Measurements from ENCODE around the gene FAM9C.
"Not testable (repeated sequence)": the region's sequence is repeated elsewhere in the genome, so short reads cannot be mapped to it uniquely, and the experiment has no call there.

FAM9C gene

DNA sequence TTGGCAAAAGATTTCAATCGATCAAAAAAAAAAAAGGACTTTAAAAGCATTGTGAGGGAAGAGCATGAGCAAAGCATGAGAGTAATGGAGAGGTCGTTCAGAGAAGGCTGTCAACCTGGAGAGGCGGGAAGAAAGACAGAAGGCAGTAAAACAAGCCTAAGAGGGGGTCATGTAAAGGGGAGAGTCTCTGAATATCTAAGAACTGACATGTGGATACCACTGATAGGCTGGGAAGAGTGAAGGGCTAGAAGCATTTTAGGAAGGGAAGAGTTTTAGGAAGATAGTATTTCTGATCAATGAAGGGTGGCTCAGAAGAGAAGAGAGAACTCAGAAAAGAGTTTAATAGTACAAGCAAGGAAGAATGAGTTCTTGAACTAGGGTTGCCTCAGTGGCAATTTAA, 7.5 kb downstream of the FAM9C start:
- no peak for DNase-seq

GRCh38 chrX:13033193-13033592, 11.2 kb downstream of the FAM9C start:
- DNase-seq = no peak

DNA sequence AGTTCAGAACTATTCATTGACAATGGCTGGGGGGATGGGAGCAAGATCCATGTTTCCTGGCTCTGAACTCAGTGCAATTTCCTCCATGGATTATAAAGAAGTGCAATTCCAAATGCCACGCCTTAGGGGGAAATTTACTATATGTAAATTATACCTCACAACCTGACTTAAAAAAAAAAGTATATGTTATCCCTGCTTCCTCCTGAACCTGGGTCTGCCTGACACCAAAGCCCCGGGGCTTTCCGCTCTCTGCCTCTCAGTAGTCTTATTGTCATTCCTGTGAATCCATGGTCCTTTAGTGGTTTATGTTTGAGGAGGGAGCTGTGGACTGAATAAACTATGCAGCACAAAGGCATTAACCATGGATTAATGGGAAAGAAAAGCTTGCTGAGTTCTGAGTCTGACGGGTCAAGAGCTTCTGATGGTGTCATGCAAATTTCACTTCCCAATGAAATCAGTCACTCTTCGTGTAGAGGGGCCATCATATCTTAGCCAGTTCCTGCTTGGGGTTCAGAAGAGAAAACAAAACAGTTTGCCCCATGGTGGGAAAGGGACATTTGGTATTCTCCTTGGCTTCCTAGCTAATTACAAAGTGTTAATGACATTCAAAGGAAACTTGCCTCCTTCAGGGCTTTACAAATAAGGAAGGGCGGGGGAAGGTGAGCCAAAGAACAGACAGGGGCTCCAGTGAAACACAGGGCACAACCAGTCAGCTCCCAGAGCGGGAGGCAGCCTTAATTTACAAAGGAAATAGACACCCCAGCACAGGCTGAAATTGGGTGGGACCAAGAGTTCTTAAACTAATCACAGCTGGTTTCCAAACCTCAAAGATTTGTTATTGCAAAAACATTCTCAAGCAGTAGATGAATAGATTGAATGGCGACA, 14.3 kb downstream of the FAM9C start:
- DNase-seq = no peak

DNA sequence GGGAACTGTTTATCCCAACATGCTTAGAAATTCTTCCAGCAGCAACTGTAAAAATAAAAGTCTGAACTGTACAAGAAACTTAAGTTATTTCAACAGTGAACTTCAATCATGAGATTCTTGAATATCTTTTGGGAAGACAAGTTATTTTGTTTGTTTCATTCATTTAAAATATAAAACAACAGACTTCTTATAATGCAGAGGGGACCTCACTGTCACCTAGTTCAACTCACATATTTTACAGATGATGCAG, 14.9 kb downstream of the FAM9C start:
- no peak for DNase-seq

- no peak for DNase-seq
These were observed 15.4 kb downstream of the FAM9C start for GRCh38 chrX:13028871-13029636.

GRCh38 chrX:13026877-13027652, 17.4 kb downstream of the FAM9C start:
- DNase-seq = no peak

- DNase-seq = no peak
These were observed 19.4 kb downstream of the FAM9C start for GRCh38 chrX:13024986-13025385.

GRCh38 chrX:13023979-13024378, 20.4 kb downstream of the FAM9C start:
- no peak for DNase-seq

GRCh38 chrX:13023567-13023966, 20.9 kb downstream of the FAM9C start:
- no peak for DNase-seq

DNA sequence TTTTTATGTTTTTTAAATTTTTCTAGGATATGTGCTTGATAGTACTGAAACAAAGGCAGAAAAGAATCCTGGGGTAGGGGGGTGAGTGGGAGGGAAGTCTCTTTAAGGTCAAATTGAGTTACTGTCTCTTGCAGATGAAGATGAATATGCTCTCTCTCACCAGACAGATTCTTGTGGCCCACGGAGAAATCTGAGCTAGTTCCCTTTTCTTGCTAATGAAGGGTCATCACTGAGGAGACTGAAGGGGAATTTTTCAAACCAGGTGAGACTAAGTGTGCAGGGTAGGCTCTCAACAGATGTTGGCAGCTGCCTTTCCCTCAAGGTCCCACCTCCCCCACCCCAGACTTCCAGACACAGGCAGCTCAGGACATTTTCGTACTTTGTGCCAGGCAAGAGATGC, 21.5 kb downstream of the FAM9C start:
- DNase-seq = no peak

GRCh38 chrX:13016731-13017130, 27.7 kb downstream of the FAM9C start:
- DNase-seq = not testable (repeated sequence)

GRCh38 chrX:13015536-13016236, 28.7 kb downstream of the FAM9C start:
- DNase-seq = no peak

GRCh38 chrX:13014111-13015096, 30.0 kb downstream of the FAM9C start:
- DNase-seq = no peak

DNA sequence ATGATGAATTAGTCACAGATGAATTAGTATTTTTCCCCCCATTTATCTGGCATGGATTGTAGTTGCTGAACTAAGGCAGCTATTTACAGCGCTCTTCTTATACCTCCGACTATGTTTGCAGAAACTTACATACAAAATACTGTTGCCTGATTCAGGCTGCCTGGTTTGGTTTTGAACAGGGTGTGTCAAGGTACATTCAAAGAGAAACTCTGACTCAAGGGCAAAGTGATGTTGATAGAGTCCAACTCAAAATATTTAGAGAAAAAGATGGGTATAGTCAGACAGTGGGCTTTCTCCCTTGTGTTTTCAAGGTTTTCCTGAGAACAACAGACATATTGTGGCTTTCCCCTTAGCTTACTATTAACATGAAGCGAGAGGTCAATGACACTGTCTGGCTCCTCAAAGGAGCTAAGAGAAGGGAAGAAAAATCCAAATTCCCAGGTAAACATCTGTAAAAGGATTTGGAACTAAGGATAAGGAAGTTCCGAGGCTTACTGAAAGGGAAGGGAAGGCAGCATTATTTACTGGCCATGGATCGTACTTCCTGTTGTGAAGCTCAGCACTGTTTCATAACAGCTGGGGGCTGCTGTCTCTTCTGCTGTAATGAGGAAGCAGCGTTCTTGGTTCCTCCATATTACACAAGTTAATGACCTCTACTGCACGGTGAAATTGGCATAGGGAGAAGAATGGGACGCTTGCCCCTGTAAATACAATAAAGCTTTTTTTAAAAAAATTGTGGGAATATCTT, 30.9 kb downstream of the FAM9C start:
- DNase-seq = no peak

GRCh38 chrX:13010546-13010945, 33.9 kb downstream of the FAM9C start:
- no peak for DNase-seq

DNA sequence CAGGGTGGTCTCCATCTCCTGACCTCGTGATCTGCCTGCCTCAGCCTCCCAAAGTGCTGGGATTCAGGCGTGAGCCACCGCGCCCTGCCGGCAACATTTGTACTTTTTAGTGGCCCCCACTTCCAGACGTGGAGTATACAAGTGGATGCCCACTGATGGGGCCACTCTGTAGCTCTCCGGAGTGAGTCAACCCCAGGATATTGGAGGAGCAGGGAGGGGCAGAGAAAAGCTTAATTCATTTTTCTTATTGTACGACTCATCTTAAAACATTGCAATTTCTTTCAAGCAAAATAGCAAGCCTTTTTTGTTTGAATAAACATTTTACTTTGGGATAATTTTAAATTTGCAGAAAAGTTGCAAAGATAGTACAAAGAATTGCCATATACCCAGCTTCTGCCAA, 34.6 kb downstream of the FAM9C start:
- no peak for DNase-seq

GRCh38 chrX:13009273-13009672, 35.1 kb downstream of the FAM9C start:
- DNase-seq = no peak

DNA sequence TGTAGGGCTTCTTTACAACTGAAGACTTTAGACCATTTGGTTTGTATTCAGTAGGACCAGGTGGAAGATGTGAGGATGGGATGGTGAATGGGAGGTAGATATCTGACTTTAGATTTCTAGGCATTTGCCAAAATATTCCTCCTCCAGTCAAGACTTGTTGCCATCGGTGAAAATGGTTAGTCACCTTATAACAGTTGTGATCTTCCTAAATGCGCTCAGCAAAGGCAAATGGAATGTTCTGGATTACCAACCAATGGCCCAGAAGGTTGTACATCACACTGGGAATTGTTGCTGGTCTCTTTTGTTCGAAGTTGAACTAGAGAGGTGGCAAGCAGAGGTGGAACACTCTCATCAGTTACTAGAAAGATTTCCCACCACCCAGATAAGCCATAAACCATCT, 35.6 kb downstream of the FAM9C start:
- DNase-seq = no peak

- no peak for DNase-seq
These were observed 36.3 kb downstream of the FAM9C start for GRCh38 chrX:13008189-13008533.

DNA sequence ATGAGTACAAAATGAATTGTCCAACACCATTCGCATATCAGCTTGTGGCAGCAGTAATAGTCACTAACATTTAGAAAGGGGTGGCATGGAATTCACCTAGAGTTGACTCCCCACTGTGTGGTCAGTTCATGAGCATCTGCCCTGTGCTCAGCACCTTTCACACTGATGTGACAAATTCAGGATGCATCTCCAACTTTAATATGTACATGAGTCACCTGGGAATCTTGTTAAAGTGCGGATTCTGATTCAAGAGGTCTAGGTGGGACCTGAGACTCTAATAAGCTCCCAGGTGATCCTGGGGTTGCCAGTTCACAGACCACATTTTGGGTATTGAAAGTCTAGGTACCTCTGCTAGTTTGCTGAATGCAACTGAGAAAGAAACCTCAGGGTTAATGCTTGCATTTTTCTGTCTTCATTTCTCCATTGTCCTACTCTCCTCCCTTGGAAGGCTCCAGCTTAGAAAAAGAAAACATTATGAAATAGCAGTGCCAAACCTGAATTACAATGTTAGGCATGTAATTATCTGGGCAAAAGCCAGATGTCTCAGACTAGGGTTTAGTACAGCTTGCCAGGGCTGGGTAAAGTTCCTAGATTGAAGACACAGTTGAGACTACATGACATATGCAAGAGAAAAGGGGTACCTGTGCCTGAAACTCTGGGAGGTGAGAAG, 36.8 kb downstream of the FAM9C start:
- DNase-seq = no peak

Data from stimulated activated CD4-positive, alpha-beta T cell treated with anti-CD3 and anti-CD28 coated beads, Interleukin-4, amount 100 ng/mL, for 4 hours (primary cell).